GM19397 (cell line): ENCODE measurements around the gene CHST11.

Experiments used
- ATAC-seq: cut with Tn5 transposase; IDR thresholded peaks from one replicate; pipeline ENCODE4 v1.9.1; 2021; ENCODE audit warnings: mild to moderate bottlenecking, moderate library complexity; ENCODE audit not compliant: unreplicated experiment

Gene CHST11

GRCh38 chr12:104689635-104690034 is 232.9 kb downstream of the CHST11 start:
- ATAC-seq = no peak

- peak; percentile 43 for ATAC-seq
Observed at GRCh38 chr12:104691721-104692556, 235.2 kb downstream of the CHST11 start.

- no peak for ATAC-seq
Observed at GRCh38 chr12:104692557-104693218, 235.9 kb downstream of the CHST11 start.

GRCh38 chr12:104693493-104693892 is 236.7 kb downstream of the CHST11 start:
- ATAC-seq = no peak

- ATAC-seq = no peak
Observed at GRCh38 chr12:104694161-104694560, 237.4 kb downstream of the CHST11 start.

- no peak for ATAC-seq
Observed at GRCh38 chr12:104694711-104695110, 238.0 kb downstream of the CHST11 start.

- peak; percentile 33 for ATAC-seq
Observed at GRCh38 chr12:104695453-104696148, 238.9 kb downstream of the CHST11 start.

GRCh38 chr12:104697186-104697585 is 240.4 kb downstream of the CHST11 start:
- no peak for ATAC-seq

GRCh38 chr12:104698871-104699270 is 242.1 kb downstream of the CHST11 start:
- no peak for ATAC-seq

GRCh38 chr12:104699489-104700190 is 242.9 kb downstream of the CHST11 start:
- no peak for ATAC-seq

- no peak for ATAC-seq
Observed at GRCh38 chr12:104700324-104700723, 243.6 kb downstream of the CHST11 start.

- ATAC-seq = no peak
Observed at GRCh38 chr12:104701301-104701700, 244.6 kb downstream of the CHST11 start.

GRCh38 chr12:104701756-104702155 is 245.0 kb downstream of the CHST11 start:
- no peak for ATAC-seq

- no peak for ATAC-seq
Observed at GRCh38 chr12:104702565-104703139, 245.9 kb downstream of the CHST11 start.

GRCh38 chr12:104703372-104703771 is 246.6 kb downstream of the CHST11 start:
- ATAC-seq = no peak

GRCh38 chr12:104704224-104704779 is 247.6 kb downstream of the CHST11 start:
- ATAC-seq = no peak

GRCh38 chr12:104707194-104707593 is 250.4 kb downstream of the CHST11 start:
- no peak for ATAC-seq

- no peak for ATAC-seq
Observed at GRCh38 chr12:104707794-104708558, 251.2 kb downstream of the CHST11 start.

- ATAC-seq = no peak
Observed at GRCh38 chr12:104708891-104709290, 252.1 kb downstream of the CHST11 start.
